ENCODE data around the gene ABCA5.
"Not testable (repeated sequence)": the region's sequence is repeated elsewhere in the genome, so short reads cannot be mapped to it uniquely, and the experiment has no call there.

Gene ABCA5

GRCh38 chr17:69325518-69326376 is 1.2 kb downstream of the ABCA5 start:
- DNase-seq (ENCODE audit: low read depth), result no peak

- no peak for DNase-seq (ENCODE audit: low read depth)
These were observed 3.1 kb downstream of the ABCA5 start for GRCh38 chr17:69323806-69324205.

GRCh38 chr17:69320908-69321238 is 6.1 kb downstream of the ABCA5 start:
- no peak for DNase-seq (ENCODE audit: low read depth)

- no peak for DNase-seq (ENCODE audit: low read depth)
These were observed 6.6 kb downstream of the ABCA5 start for GRCh38 chr17:69320210-69320907.

GRCh38 chr17:69317625-69318024 is 9.3 kb downstream of the ABCA5 start:
- no peak for DNase-seq (ENCODE audit: low read depth)

- DNase-seq (ENCODE audit: low read depth), result no peak
These were observed 12.5 kb downstream of the ABCA5 start for GRCh38 chr17:69314246-69315065.

- no peak for DNase-seq (ENCODE audit: low read depth)
These were observed 21.8 kb downstream of the ABCA5 start for GRCh38 chr17:69305177-69305576.

- DNase-seq (ENCODE audit: low read depth), result no peak
These were observed 24.3 kb downstream of the ABCA5 start for GRCh38 chr17:69302682-69303081.

- no peak for DNase-seq (ENCODE audit: low read depth)
These were observed 26.7 kb downstream of the ABCA5 start for GRCh38 chr17:69300222-69300621.

GRCh38 chr17:69298120-69298722 is 28.7 kb downstream of the ABCA5 start:
- DNase-seq (ENCODE audit: low read depth), result not testable (repeated sequence)

GRCh38 chr17:69287168-69287567 is 39.8 kb downstream of the ABCA5 start:
- DNase-seq (ENCODE audit: low read depth), result no peak

- no peak for DNase-seq (ENCODE audit: low read depth)
These were observed 40.7 kb downstream of the ABCA5 start for GRCh38 chr17:69286257-69286656.

- no peak for DNase-seq (ENCODE audit: low read depth)
These were observed 42.3 kb downstream of the ABCA5 start for GRCh38 chr17:69284646-69285045.

GRCh38 chr17:69282002-69282401 is 44.9 kb downstream of the ABCA5 start:
- DNase-seq (ENCODE audit: low read depth), result no peak

GRCh38 chr17:69276279-69276678 is 50.7 kb downstream of the ABCA5 start:
- not testable (repeated sequence) for DNase-seq (ENCODE audit: low read depth)

- DNase-seq (ENCODE audit: low read depth), result no peak
These were observed 51.2 kb downstream of the ABCA5 start for GRCh38 chr17:69275751-69276150.

- DNase-seq (ENCODE audit: low read depth), result no peak
These were observed 55.9 kb downstream of the ABCA5 start for GRCh38 chr17:69271023-69271422.

GRCh38 chr17:69269131-69269998 is 57.6 kb downstream of the ABCA5 start:
- no peak for DNase-seq (ENCODE audit: low read depth)

GRCh38 chr17:69268543-69269014 is 58.4 kb downstream of the ABCA5 start:
- no peak for DNase-seq (ENCODE audit: low read depth)

GRCh38 chr17:69267219-69267618 is 59.7 kb downstream of the ABCA5 start:
- DNase-seq (ENCODE audit: low read depth), result no peak

GRCh38 chr17:69265873-69266272 is 61.1 kb downstream of the ABCA5 start:
- DNase-seq (ENCODE audit: low read depth), result no peak
